ENCODE data around the gene KAZALD1. TPM values are rescaled to one million over a fixed set of nuclear protein-coding genes. Genes with fewer than 3 reads are reported as not detected.

Gene KAZALD1
- total RNA-seq, 4 donors from 2014 or later, result 4.0 to 13.5 (median 8.4) TPM

DNA sequence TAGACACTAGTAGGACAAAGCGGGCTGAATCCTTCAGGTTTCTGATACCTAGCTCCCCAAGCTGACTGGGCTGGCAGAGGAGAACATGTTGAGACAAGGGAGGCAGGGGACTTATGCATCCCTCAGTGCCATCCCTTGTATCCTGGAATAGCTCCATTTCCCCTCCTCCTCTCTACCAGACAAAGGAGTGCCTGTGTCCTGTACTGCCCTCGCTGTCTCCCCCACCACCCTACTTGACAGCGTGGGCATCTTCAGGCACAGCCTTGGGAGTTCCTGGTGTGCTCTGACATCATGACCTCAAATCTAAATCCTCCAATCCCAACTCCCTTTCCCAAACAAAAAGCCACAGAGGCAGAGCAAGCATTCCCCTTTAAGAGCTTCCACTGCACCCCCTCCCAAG is 21.7 kb upstream of the KAZALD1 start:
- Histone ChIP-seq H3K9me3 (no peaks in the 10 kb centered on the region), H3K27ac (no peak overlapping the region), H3K4me1 (peaks cover 0 to 24% (median 18%) of the 10 kb centered on the region in 4 donors), H3K36me3 (peaks cover 3 to 57% (median 21%) of the 10 kb centered on the region in 3 donors), H3K27me3 (no peaks in the 10 kb centered on the region), H3K4me3 (no peak overlapping the region)
- DNase-seq (ENCODE audit: low spot score in 2 of 2), result no peak
- no peak for TF ChIP-seq EP300 (IDR thresholded peaks at IDR 0.05)
- TF ChIP-seq, protein P1, sequence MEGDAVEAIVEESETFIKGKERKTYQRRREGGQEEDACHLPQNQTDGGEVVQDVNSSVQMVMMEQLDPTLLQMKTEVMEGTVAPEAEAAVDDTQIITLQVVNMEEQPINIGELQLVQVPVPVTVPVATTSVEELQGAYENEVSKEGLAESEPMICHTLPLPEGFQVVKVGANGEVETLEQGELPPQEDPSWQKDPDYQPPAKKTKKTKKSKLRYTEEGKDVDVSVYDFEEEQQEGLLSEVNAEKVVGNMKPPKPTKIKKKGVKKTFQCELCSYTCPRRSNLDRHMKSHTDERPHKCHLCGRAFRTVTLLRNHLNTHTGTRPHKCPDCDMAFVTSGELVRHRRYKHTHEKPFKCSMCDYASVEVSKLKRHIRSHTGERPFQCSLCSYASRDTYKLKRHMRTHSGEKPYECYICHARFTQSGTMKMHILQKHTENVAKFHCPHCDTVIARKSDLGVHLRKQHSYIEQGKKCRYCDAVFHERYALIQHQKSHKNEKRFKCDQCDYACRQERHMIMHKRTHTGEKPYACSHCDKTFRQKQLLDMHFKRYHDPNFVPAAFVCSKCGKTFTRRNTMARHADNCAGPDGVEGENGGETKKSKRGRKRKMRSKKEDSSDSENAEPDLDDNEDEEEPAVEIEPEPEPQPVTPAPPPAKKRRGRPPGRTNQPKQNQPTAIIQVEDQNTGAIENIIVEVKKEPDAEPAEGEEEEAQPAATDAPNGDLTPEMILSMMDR (IDR thresholded peaks at IDR 0.05), result no peak
- no peak for TF ChIP-seq POLR2A (IDR thresholded peaks at IDR 0.05)
- 68 to 71% methylated on average over 3 of the region's 3 CpGs for WGBS, 2 donors

DNA sequence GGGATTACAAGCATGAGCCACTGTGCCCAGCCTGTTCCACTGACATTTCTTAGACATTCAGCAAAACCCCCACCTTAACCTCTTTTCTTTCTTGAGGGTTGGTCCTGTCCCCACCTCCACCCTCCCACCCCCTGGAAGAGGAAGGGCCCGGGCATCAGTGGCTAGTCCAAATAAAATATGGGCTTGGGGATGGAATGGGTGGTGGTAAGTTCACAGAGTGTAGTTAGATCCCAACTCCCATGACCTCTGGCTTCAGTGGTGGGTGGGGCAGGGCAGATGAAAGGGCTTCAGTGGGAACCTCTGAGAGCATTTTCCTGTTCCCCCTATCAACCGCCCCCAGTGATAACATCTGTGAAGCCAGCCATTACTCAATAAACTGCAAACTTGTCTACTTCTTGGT is 20.9 kb upstream of the KAZALD1 start:
- Histone ChIP-seq H3K36me3 (peaks cover 3 to 49% (median 20%) of the 10 kb centered on the region in 3 donors), H3K27ac (no peak overlapping the region), H3K4me3 (no peak overlapping the region), H3K4me1 (peaks cover 0 to 24% (median 18%) of the 10 kb centered on the region in 4 donors), H3K27me3 (no peaks in the 10 kb centered on the region), H3K9me3 (no peaks in the 10 kb centered on the region)
- TF ChIP-seq POLR2A (IDR thresholded peaks at IDR 0.05) (no peak), EP300 (IDR thresholded peaks at IDR 0.05) (no peak)
- TF ChIP-seq, protein P1 (IDR thresholded peaks at IDR 0.05), result no peak
- 28 to 31% methylated on average over 2 of the region's 2 CpGs for WGBS, 2 donors
- DNase-seq (ENCODE audit: low spot score in 2 of 2), result no peak

DNA sequence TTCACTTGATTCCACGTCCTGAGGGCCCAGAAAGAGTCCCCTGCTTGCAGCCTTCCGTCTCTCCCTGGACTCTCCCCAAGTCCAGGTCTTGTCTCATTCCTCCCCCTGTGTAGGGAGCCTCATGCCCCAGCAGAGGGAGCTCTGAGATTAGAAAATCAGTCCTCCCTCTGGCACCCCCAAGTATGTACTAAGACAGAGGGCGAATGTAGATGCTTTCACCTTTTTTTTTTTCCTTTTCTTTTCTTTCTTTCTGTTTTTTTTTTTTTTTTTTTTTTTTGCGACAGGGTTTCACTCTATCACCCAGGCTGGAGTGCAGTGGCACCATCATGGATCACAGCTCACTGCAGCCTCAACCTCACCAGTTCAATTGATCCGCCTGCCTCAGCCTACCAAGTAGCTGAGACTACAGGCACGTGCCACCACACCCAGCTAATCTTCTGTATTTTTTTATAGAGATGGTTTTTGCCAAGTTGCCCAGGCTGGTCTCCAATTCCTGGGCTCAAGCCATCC is 20.5 kb upstream of the KAZALD1 start:
- Histone ChIP-seq H3K27me3 (no peaks in the 10 kb centered on the region), H3K4me1 (peaks cover 0 to 24% (median 18%) of the 10 kb centered on the region in 4 donors), H3K4me3 (no peak overlapping the region), H3K27ac (peak overlapping the region in 1 of 4 donors; percentile 90), H3K36me3 (peaks cover 3 to 44% (median 15%) of the 10 kb centered on the region in 3 donors), H3K9me3 (no peaks in the 10 kb centered on the region)
- DNase-seq (ENCODE audit: low spot score in 2 of 2), result peak; percentile 77 to 91
- WGBS, 2 donors, result 19 to 22% methylated on average over 6 of the region's 6 CpGs
- TF ChIP-seq EP300 (IDR thresholded peaks at IDR 0.05), result peak in 1 of 2 donors; percentile 35
- TF ChIP-seq POLR2A (IDR thresholded peaks at IDR 0.05), result no peak
- TF ChIP-seq, protein P1 (IDR thresholded peaks at IDR 0.05), result peak; percentile 63 to 87 (median 85)

DNA sequence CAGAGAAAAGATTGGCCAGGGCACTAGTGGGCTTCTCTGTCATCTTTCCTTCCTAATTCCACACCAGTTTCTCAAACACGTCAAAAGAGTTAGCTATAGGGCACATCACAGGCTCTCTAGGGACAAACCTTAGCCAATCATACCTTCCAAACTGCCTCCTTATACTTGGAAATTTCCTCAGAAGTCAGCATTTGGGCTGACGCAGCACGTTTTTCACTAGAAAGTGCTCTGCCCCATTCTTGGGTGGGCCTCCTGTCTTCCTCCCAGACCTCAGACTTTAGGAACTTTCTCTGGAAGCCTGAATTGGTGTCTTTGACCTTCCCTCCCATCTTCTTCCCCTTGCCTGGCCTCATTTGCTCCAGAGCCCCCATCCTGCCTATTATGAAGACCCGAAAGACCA is 19.7 kb upstream of the KAZALD1 start:
- Histone ChIP-seq H3K27ac (peak overlapping the region; percentile 72 to 90 (median 84)), H3K9me3 (no peaks in the 10 kb centered on the region), H3K27me3 (peaks cover 0 to 7% of the 10 kb centered on the region in 2 donors), H3K4me1 (peaks cover 0 to 24% (median 18%) of the 10 kb centered on the region in 4 donors), H3K4me3 (peak overlapping the region; percentile 40 to 56 (median 43)), H3K36me3 (peaks cover under 1 to 36% (median 7%) of the 10 kb centered on the region in 3 donors)
- DNase-seq (ENCODE audit: low spot score in 2 of 2), result no peak
- WGBS, 2 donors, result 56 to 59% methylated on average over 4 of the region's 4 CpGs
- no peak for TF ChIP-seq POLR2A (IDR thresholded peaks at IDR 0.05)

DNA sequence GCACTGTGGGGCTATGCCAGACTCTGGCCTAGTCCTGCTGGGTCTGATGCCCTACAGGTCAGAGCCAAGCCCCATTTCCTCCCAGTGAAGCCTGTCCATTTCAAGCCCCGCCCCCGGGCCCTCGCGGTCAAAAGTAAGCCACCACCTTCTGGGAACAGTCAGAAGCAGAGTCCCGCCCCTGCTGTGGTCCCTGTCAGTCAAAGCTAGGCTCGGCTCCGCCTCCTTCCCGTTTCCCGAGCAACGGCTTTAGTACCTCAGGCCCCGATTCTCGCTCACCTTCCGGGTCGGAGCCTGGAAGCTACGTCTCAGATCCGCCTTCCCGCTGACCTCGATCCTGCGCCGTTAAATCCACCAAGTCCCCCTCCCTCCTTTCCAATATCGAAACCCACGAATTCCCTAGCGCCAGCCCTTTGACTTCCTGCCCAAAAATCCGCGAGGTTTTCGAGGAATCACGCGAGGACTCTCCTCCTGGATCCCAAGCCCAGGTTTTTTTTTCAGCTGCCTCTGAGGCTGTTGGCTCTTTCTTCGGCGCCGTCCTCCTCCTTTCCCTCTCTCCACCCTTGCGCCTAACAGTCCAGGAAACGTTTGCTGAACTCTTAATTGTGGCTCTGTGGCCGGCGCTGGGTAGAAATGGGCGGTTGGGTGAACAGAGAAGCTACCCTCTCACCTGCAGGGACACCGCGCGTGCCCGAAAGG is 19.0 kb upstream of the KAZALD1 start:
- Histone ChIP-seq H3K27me3 (peaks cover 0 to 14% of the 10 kb centered on the region in 2 donors), H3K4me1 (peaks cover 0 to 25% (median 18%) of the 10 kb centered on the region in 4 donors), H3K9me3 (no peaks in the 10 kb centered on the region), H3K4me3 (peak overlapping the region; percentile 40 to 56 (median 43)), H3K36me3 (peaks cover 0 to 29% (median 0%) of the 10 kb centered on the region in 3 donors), H3K27ac (peak overlapping the region; percentile 72 to 90 (median 84))
- TF ChIP-seq EP300 (IDR thresholded peaks at IDR 0.05), result peak; percentile 61 to 82
- TF ChIP-seq, protein P1 (IDR thresholded peaks at IDR 0.05), result peak in 1 of 5 experiments; percentile 32
- TF ChIP-seq POLR2A (IDR thresholded peaks at IDR 0.05), result peak in 1 of 2 donors; percentile 48
- 3 to 4% methylated on average over 40 of the region's 40 CpGs for WGBS, 2 donors
- peak; percentile 95 to 97 for DNase-seq (ENCODE audit: low spot score in 2 of 2)
